ENCODE measurements around the gene ZNF420. TPM values are rescaled to one million over a fixed set of nuclear protein-coding genes. Genes with fewer than 3 reads are reported as not detected.
A peak's percentile ranks its signal among the peaks of the same experiment; 100 is the strongest.

The ZNF420 gene
- total and polyA plus RNA-seq, 2 of the 13 experiments (the other 11 are each of a cell fraction or from before 2014, with no cell fraction given) = 1.4 to 6.6 TPM

- Histone ChIP-seq H3K36me3 (replicated peaks in 1 of 2; ENCODE audit: control insufficient read depth in 1 of 2, insufficient read depth in 2 of 2, low read length in 2 of 2) (no peaks in the 10 kb centered on the region), H3K4me2 (ENCODE audit: low read depth, low read length) (peak overlapping the region; percentile 83), H3K9ac (ENCODE audit: insufficient read depth, low read depth, low read length) (peak overlapping the region; percentile 81), H3K79me2 (ENCODE audit: insufficient read depth, low read length) (peaks cover 8% of the 10 kb centered on the region), H2AFZ (ENCODE audit: low read length) (peak overlapping the region; percentile 65), H3K4me3 (replicated peaks in 1 of 3; ENCODE audit: insufficient read depth in 1 of 3, low read depth in 2 of 3, low read length in 3 of 3) (peak overlapping the region; percentile 84 to 91 (median 87)), H3K9me3 (ENCODE audit: low read length) (peaks cover 24% of the 10 kb centered on the region), H3K4me1 (ENCODE audit: insufficient read depth, low read length) (peaks cover 14% of the 10 kb centered on the region), H4K20me1 (ENCODE audit: insufficient read depth, low read length) (no peaks in the 10 kb centered on the region), H3K27ac (ENCODE audit: extremely low read length, insufficient read depth, low read length) (peak overlapping the region; percentile 69), H3K27me3 (ENCODE audit: control insufficient read depth in 1 of 2, insufficient read depth in 2 of 2, low read length in 2 of 2) (no peaks in the 10 kb centered on the region; a peak in 1 of 5 replicates)
- peak; percentile 3 for DNase-seq (ENCODE audit: low spot score)
- TF ChIP-seq NFRKB (IDR thresholded peaks at IDR 0.05) (no peak), NFIB (CRISPR knock-in tag; IDR thresholded peaks at IDR 0.05; ENCODE audit: borderline replicate concordance) (no peak), ZKSCAN8 (CRISPR knock-in tag; IDR thresholded peaks at IDR 0.05; ENCODE audit: borderline replicate concordance) (no peak)
- TF ChIP-seq, protein P1, sequence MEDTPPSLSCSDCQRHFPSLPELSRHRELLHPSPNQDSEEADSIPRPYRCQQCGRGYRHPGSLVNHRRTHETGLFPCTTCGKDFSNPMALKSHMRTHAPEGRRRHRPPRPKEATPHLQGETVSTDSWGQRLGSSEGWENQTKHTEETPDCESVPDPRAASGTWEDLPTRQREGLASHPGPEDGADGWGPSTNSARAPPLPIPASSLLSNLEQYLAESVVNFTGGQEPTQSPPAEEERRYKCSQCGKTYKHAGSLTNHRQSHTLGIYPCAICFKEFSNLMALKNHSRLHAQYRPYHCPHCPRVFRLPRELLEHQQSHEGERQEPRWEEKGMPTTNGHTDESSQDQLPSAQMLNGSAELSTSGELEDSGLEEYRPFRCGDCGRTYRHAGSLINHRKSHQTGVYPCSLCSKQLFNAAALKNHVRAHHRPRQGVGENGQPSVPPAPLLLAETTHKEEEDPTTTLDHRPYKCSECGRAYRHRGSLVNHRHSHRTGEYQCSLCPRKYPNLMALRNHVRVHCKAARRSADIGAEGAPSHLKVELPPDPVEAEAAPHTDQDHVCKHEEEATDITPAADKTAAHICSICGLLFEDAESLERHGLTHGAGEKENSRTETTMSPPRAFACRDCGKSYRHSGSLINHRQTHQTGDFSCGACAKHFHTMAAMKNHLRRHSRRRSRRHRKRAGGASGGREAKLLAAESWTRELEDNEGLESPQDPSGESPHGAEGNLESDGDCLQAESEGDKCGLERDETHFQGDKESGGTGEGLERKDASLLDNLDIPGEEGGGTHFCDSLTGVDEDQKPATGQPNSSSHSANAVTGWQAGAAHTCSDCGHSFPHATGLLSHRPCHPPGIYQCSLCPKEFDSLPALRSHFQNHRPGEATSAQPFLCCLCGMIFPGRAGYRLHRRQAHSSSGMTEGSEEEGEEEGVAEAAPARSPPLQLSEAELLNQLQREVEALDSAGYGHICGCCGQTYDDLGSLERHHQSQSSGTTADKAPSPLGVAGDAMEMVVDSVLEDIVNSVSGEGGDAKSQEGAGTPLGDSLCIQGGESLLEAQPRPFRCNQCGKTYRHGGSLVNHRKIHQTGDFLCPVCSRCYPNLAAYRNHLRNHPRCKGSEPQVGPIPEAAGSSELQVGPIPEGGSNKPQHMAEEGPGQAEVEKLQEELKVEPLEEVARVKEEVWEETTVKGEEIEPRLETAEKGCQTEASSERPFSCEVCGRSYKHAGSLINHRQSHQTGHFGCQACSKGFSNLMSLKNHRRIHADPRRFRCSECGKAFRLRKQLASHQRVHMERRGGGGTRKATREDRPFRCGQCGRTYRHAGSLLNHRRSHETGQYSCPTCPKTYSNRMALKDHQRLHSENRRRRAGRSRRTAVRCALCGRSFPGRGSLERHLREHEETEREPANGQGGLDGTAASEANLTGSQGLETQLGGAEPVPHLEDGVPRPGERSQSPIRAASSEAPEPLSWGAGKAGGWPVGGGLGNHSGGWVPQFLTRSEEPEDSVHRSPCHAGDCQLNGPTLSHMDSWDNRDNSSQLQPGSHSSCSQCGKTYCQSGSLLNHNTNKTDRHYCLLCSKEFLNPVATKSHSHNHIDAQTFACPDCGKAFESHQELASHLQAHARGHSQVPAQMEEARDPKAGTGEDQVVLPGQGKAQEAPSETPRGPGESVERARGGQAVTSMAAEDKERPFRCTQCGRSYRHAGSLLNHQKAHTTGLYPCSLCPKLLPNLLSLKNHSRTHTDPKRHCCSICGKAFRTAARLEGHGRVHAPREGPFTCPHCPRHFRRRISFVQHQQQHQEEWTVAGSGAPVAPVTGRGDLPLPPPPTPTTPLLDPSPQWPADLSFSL (CRISPR knock-in tag; IDR thresholded peaks at IDR 0.05) = peak; percentile 75
- WGBS (ENCODE audit: low lambda C conversion rate) = under 1% methylated on average over 7 of the region's 7 CpGs
- peak; percentile 5; the same call in 2 of the 3 replicates for ATAC-seq
- POLR2A ChIA-PET = interaction anchor here (1.1 to 1.8 kb wide), 8 partner anchors 140 to 863 kb away, joined by 3 to 17 read pairs (median 5); partner anchors contain the start of genes ZNF146, ZNF345, ZNF383 and ZNF565
- CTCF ChIA-PET (ENCODE audit: low intra/inter-chr PET ratio, low total read pairs) = no interaction called here
- TSS peak; percentile 91 for BruUV-seq (replicated peaks)
- in situ Hi-C loops (cut with HindIII; ENCODE audit: extremely low pct_ligation_motif_present, low pct_unique_long_range_greater_than_20kb) = no loop called here
- intact Hi-C loops (cut with micrococcal nuclease; ENCODE audit: unreplicated experiment) = loop anchor here (5.0 kb wide), 2 partner anchors 140 to 865 kb away; partner anchors contain the start of genes ZNF383 and ZNF565
- no peak for FAIRE-seq
Measured at GRCh38 chr19:37077501-37077933, 716 bp upstream of the ZNF420 start.

All from HepG2 (cell line).